Putamen (tissue), 1 donor: Measurements from ENCODE around the gene FEZF1.

Experiments used
- DNase-seq: peaks from one replicate; pipeline ENCODE4 v3.0.0-alpha.2; 2016; ENCODE audit warnings: low spot score

The FEZF1 gene

GRCh38 chr7:122304319-122304975, at the start of gene FEZF1:
TSS of gene FEZF1 (minus strand) at chr7:122304750. CDS start at chr7:122304437, 313 bp downstream.
- no peak for DNase-seq

DNA sequence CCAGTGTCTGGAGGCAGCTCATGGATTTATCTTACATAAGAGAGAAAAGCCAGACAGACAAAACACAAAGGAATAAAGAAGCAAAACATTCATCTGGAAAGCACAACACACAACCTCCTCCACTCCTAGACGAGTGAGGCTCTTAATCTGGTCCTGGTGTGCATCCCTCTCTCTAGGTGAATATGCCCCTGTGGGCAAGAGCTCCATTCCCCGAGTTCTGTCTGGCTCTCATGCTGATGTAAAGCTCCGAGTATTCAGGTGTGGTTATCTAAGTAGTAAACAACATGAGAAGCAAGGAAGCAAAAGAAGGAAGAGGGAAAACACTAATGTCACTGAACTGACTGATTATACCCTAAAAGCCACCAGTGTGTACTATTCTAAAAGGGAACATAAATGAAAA, 47.9 kb upstream of the FEZF1 start:
- DNase-seq, result no peak

- no peak for DNase-seq
Observed at GRCh38 chr7:122350701-122351100, 46.2 kb upstream of the FEZF1 start.

DNA sequence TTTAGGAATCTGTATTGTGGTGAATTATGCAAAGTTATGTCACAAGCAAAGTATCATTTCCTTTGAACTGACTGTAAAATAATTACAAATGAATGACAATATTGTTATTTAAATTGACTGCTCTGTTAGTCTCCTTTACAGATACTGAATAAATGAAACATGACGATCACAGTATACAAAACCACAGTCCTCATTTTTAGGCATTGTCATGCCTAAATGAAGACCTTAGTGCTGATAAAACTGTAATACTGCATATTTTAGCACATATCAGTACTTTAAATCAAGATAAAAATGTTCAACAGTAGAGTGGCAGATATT, 39.7 kb upstream of the FEZF1 start:
- DNase-seq, result no peak

DNA sequence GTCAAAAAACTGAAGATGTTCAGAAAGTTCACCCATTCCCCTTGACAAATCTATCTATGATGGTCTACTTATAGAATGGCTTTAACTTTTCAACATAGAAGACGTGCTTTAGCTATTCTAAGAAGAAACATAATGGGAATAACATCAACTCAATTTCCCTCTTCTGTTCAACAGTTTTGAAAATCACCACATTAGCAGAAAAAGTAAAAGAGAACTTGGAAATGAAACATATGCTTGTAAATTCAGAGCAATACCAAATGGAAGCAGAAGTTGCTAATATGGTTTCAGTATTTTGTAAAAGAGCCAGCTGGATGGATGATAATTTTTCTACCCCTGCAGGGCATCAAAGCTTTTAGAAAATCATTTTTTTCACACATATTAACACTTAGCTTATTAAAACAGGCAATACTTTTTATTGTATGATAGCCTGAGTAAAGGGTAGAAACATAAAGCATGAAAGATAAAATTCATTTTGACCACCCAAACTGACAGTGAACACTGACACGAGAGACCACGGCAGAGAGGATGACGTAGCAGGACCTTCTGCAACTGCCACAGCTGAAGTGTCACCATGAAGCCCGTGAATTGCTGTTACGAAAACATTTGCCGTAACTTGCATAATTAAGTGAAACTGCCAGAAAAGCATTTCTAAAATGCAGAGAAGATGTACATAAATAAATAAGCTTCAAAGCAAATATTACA, 39.2 kb upstream of the FEZF1 start:
- DNase-seq, result no peak

GRCh38 chr7:122340427-122340826, 35.9 kb upstream of the FEZF1 start:
- no peak for DNase-seq

- no peak for DNase-seq
Observed at GRCh38 chr7:122339145-122339904, 34.8 kb upstream of the FEZF1 start.

DNA sequence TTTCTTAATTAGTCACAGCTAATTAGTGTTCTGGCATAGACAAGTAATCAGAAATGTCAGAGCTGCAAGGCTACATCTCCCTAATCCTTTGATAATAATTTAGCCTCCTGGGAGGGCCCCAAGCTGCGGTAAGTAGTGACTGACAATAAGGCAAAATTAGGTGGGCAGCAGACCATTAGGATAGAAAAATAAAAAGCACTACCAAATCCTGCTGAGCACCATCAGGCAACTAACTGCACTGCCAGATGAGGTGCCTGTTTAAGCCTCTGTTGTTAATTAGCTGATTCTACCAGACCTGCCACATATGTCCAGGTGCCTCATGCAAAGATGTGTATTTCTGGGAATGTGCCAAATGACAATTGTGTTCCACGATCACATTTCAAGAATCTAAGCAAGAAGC, 32.5 kb upstream of the FEZF1 start:
- no peak for DNase-seq

DNA sequence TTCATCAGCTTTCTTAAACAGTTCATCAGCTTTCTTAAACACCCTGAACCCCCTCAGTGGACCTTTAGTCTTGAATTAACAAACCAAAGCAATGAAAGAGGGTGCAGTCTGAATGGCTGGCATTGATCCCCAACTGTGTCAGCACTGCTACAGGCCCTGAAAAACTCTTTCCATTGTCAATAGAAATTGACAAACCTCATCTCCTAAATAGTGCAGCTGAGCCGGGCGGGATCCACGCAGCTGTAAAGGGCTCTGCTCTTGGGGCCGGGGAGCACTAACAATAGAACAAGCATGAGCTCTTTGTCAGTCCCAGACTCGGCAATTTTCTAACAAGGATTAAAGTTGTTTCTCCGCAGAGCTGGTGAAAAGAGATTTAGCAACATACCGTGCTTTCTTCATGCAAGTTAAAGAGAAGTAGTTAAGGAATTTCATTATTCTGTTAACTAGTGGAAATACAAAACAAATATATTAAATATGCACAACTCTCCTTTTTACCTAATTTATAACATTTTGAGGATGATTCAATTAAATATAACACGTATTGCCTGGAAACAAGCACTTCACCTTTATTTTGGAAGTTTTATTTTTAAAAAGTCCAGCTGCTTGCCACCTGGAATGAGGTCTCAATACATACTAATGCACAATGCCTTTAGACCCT, 24.7 kb upstream of the FEZF1 start:
- DNase-seq, result no peak

DNA sequence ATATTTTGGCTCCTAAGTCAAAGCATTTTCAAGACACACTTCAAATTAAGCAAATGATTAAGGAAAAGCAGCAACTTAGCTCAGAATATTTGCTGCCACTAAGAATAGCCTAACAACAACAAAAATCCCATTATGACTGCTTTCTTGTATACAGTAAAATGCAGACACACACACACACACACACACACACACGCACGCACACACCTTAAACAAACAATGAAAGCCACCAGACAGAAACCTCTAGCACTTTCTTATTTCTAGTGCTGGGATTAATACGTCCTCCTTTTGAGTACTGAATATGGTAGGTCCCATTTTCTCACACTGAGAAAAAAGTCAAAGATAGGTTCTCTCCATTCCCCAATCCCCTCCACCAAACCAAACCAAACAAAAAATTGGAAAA, 23.4 kb upstream of the FEZF1 start:
- DNase-seq, result no peak

DNA sequence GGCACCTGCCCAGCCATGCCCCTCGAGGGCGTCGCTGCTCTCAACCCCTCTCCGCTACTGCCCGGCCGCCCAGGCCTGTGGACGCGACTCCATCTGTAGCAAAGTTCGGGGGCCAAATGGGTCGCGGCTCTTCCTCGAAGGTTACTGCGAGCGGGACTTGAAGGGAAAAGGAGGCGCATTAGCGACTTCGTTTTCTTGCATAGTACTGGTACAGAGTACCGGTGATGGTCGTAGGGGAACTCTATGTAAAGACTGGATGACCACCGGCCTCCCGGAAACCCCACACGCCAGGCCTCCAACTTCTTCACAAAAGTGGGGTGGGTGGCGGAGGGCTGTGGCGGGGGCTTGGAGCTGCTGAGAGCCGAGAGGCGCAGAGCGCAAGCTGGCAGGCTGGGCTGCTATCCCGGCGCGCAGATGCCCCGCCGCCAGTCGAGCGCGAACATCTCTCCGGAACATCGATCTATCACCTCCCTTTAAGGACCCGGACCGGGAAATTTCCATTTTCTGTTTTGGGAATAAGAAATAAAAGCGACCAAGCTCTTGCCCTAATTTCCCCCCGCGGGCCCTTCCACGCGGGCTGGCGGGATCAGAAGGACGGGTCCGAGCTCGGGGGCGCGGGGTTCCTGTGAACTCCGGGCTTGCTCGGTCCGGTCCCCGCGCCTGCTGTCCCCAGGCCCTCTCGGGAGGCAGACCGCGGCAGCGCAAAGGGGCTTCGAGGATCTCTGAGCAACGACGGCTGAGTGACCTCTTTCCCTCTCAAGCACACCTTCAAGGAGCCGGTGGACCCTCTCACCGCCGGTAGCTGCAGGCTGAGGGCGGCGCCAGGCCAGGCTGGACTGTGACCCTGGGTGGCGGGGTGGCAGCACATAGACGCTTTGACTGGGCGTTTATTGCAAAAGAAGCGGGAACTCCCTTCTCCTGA, 12.2 kb upstream of the FEZF1 start:
- DNase-seq, result no peak

DNA sequence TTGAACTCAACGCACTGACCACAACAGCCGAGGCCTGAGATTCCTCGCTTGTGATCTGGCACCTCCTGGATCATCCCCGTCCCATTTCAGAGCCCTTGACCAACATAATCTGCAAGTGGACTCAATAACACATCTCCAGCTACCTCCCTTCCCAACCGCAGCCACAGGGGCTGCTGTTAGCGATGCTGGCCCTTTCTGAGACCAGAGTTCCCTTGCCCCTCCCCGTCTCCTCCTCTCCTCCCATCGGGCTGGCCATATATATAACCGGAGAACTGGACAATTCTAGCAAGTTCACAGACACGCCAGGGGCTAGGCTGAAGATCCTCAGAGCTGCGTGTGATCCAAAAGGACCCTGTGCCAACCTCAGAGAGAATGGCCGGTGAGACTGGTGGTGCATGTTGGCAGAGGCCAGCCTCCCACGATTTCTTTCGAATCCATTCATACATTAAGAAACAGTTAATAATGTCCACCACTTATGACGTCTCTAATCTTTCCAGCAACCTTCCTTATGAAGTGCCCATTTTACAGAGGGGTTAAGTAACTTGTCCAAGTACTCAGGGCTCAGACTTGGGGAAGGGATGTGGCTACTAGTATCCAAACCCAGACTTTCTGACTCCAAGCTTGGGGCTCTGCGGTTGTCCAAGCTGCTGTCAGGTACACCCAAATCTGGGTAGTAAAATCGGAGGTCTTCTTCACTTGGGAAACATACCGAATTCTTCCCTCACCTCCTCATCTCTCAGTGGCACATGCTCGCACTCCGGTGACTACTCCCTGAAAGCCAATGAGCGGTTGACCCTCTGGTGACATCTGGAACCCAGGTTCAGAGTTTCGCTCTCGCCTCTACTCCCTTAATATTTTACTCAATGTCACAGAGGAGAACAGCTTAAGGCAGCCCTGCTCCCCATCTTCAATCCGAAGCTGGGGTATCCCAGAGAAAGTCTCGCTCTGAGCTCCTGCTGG, 11.2 kb upstream of the FEZF1 start:
- no peak for DNase-seq

GRCh38 chr7:122314284-122314683, 9.7 kb upstream of the FEZF1 start:
- DNase-seq, result no peak

DNA sequence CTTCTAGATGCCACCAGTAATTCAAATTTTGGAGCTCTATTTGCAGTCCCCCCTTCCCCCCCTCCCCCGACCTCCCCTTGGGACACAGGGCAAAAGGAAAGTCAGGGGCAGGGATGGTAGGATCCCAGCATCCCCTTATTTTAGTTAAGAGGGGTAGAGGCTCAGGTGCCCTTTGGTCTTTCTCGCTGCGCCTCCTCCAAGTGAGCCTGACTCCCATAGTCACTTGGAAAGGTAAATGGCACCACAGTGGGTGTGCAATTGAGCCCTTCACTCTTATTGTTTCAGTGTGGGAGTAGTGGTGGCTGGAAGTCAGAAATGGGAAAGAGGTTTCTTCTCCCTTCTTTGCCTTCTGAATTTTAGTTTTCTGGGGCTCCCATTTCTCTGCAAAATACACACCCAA, 8.2 kb upstream of the FEZF1 start:
- DNase-seq, result no peak

- DNase-seq, result no peak
Observed at GRCh38 chr7:122311734-122312450, 7.3 kb upstream of the FEZF1 start.

- no peak for DNase-seq
Observed at GRCh38 chr7:122311050-122311700, 6.6 kb upstream of the FEZF1 start.

DNA sequence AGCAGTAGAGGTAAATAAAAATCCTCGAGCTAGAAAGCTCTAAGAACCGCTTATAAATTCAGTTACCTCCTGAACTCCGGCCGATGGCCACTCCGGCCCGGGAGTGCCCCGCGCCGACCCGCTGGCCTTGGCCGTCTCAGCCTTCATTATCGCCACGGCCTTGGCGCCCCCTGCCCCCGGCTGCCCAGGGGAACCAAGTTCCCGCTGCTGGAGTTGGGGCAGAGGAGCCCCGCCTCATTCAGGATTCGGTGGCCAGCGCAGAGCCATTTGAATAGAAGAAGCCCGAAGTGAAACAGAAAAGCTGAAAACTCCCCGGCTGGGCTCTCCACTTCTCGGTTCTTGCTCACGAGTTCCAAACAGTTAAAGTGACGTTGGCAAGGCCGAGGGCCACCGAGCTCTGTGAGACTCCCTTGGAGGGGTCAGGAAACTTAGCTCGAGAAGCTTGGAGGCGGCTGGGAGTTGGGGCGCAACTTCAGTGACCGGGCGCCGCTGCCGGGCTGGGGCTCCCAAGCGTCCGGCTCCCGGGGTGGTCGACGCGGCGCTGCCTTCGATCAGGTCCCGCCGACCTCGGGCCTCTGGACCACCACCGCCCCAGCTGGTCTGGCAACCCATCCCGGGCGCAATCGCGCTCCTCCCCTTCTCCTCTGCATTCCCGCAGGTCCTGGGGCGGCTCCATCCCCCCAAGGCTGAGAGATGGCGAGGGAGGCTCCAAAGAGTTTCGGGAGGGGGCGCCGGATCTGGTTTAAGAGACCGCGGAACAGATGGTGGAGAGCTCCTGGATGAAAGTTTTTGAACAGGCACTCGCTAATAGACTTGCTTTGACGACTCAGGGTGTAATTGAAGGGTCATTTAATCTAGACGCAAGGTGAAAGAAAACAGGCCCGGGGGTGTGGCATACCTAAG, 5.8 kb upstream of the FEZF1 start:
- DNase-seq, result no peak

DNA sequence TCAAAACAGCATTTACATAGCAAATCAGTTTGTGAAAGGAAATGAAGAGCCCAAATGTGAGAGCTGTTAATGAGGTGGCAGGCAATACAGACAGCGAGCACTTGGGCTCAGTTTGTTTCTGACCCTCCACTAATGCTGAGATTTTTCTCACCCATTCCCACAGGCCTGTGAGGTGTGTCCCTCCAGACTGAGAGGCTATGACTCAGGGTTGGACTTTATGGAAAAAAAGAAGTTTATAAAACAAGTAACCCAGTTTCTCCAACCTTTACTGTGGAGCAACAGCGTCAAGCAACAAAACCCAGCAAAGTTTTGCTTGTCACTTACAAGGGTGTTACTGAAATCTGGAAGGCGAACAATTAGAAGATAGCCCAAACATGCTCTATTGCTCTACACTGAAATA, 4.9 kb upstream of the FEZF1 start:
- DNase-seq, result no peak
